CD8-positive, alpha-beta memory T cell (primary cell): ENCODE data around the gene ST6GALNAC3. TPM values are rescaled to one million over a fixed set of nuclear protein-coding genes. Genes with fewer than 3 reads are reported as not detected.

Experiments used
- CTCF ChIA-PET: fragments of 350-600 bp; sonication (Branson Sonifier 250); formaldehyde crosslinking; loops from one replicate; lab custom pipeline; 2021; ENCODE audit warnings: antibody characterized with exemption; lab: Charles Lee
- POLR2A ChIA-PET: fragments of 350-600 bp; sonication (Branson Sonifier 250); formaldehyde crosslinking; loops from one replicate; lab custom pipeline; 2021; ENCODE audit warnings: antibody characterized with exemption; lab: Charles Lee
- DNase-seq, 5 donors: peaks; one replicate each; pipeline versions ENCODE4 v3.0.0 to v3.0.0-alpha.2; 2020 to 2022; ENCODE audit warnings: mixed read lengths in 1 of 5
- H3K27ac ChIP-seq: one replicate; pipeline ENCODE4 v1.7.0; 2013; ENCODE audit warnings: low read depth, mild to moderate bottlenecking, low read length, moderate library complexity
- H3K27me3 ChIP-seq: 2 replicates; pipeline ENCODE4 v1.7.0; 2013; ENCODE audit warnings: low read length, mild to moderate bottlenecking; ENCODE audit not compliant: insufficient read depth, poor library complexity, severe bottlenecking
- H3K36me3 ChIP-seq: 2 replicates; pipeline ENCODE4 v1.7.0; 2013; ENCODE audit warnings: mild to moderate bottlenecking, low read length, moderate library complexity; ENCODE audit not compliant: insufficient read depth
- H3K4me1 ChIP-seq: 2 replicates; pipeline ENCODE4 v1.7.0; 2013; ENCODE audit warnings: mild to moderate bottlenecking, low read length, moderate library complexity; ENCODE audit not compliant: insufficient read depth
- H3K4me3 ChIP-seq: 2 replicates; pipeline ENCODE4 v1.7.0; 2013; ENCODE audit warnings: mild to moderate bottlenecking, low read length
- H3K9me3 ChIP-seq: 2 replicates; pipeline ENCODE4 v1.7.0; 2013; ENCODE audit warnings: mild to moderate bottlenecking, low read length
- H3K27ac Mint-ChIP-seq, 8 donors: one replicate each; pipeline ENCODE4 v1.8.0; 2020 to 2021; ENCODE audit warnings: mixed read lengths in 8 of 8, mild to moderate bottlenecking in 6 of 8, inconsistent platforms in 3 of 8, moderate library complexity in 3 of 8
- H3K27me3 Mint-ChIP-seq, 2 donors: one replicate each; pipeline ENCODE4 v1.8.0; 2020 to 2021; ENCODE audit warnings: mixed read lengths in 2 of 2, mild to moderate bottlenecking in 1 of 2, moderate library complexity in 1 of 2
- H3K36me3 Mint-ChIP-seq, 3 donors: one replicate each; pipeline ENCODE4 v1.8.0; 2020 to 2021; ENCODE audit warnings: mixed read lengths in 3 of 3, inconsistent platforms in 1 of 3, mild to moderate bottlenecking in 1 of 3
- H3K4me1 Mint-ChIP-seq, 3 donors: one replicate each; pipeline ENCODE4 v1.8.0; 2020 to 2021; ENCODE audit warnings: mixed read lengths in 3 of 3, inconsistent platforms in 1 of 3, mild to moderate bottlenecking in 1 of 3
- H3K4me3 Mint-ChIP-seq, 7 donors: one replicate each; pipeline ENCODE4 v1.8.0; 2020 to 2021; ENCODE audit warnings: mixed read lengths in 7 of 7, mild to moderate bottlenecking in 6 of 7, moderate library complexity in 4 of 7, inconsistent platforms in 2 of 7
- H3K9me3 Mint-ChIP-seq, 5 donors: one replicate each; pipeline ENCODE4 v1.8.0; 2020 to 2022; ENCODE audit warnings: mixed read lengths in 5 of 5, mild to moderate bottlenecking in 3 of 5, moderate library complexity in 2 of 5, inconsistent platforms in 1 of 5
- polyA plus RNA-seq: library from polyadenylated mRNA; unstranded; fragments of 300-500 nt; fragmentation: Illumina TruSeq; gene quantifications from one replicate; pipeline ENCODE4 v1.2.3, GENCODE V29; 2021
- total RNA-seq, 2 experiments: library from RNA; stranded (reverse); gene quantifications; one replicate each; pipeline ENCODE4 v1.2.3, GENCODE V29; 2021

Gene ST6GALNAC3
- total RNA-seq (under 1 TPM in 1 of 2 experiments, not detected in 1; 0.33 TPM), polyA plus RNA-seq (1.8 TPM)

DNA sequence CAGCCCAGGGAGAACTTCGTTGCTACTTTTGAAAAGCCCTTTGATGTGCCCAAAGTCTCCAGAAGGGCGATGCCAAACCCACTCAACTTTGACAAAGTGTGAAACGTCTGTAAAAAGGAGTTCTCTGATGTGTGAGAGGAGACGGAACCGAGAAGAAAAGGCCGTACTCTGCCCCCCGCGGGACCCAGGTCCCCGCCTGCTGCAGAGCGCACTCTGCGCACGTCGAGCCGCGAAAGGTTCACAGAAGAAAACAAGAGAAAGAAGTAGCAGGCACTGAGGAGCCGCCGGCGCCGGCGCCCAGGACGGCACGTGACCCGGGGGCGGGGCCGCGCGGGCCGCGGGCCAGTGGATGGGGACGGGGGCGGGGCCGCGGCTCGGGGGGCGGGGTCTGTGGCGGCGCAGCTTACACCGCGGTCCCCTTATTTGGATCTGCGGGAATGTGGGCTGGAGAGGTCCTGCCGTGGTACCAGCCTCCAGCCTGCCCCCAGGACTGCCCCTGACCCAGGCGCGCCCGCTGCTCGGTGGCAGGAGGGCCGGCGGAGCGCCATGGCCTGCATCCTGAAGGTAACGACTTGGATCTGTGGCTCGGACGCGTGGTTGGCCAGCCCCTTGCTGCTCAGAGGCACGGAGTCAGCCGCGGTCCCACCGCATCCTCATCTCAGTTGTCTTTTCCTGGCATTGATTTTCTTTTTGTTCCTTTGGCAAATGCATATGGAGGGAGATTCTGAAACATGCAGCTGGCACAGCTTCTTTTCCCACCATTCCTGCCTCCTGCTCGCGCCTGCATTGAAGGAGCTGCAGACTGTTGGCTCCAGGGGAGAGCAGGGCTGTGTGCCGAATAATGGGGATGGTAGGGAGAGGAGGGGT, at the start of gene ST6GALNAC3:
Gene ST6GALNAC3 (plus strand): TSS at position 426 of the 867 bp plus-strand sequence.
- H3K9me3 Mint-ChIP-seq, result peaks cover 0 to 2% (median 0%) of the 10 kb centered on the region in 5 donors
- no peaks in the 10 kb centered on the region for H3K36me3 Mint-ChIP-seq
- H3K27me3 ChIP-seq, result no peaks in the 10 kb centered on the region
- peak within 1 kb of the TSS; percentile 72 for H3K4me3 ChIP-seq
- H3K27ac Mint-ChIP-seq, result peak within 1 kb of the TSS in 5 of 8 donors; percentile 33 to 85 (median 58)
- peaks cover 4 to 11% of the 10 kb centered on the region in 2 donors for H3K27me3 Mint-ChIP-seq
- no peaks in the 10 kb centered on the region for H3K36me3 ChIP-seq
- H3K4me1 ChIP-seq, result peaks cover 8% of the 10 kb centered on the region
- peak; percentile 39 to 81 (median 67) for DNase-seq
- H3K4me3 Mint-ChIP-seq, result peak within 1 kb of the TSS; percentile 82 to 95 (median 84)
- H3K9me3 ChIP-seq, result no peaks in the 10 kb centered on the region
- H3K27ac ChIP-seq, result no peak within 1 kb of the TSS
- peaks cover 9 to 25% (median 22%) of the 10 kb centered on the region in 3 donors for H3K4me1 Mint-ChIP-seq
- CTCF ChIA-PET, result no interaction called here
- POLR2A ChIA-PET, result no interaction called here

DNA sequence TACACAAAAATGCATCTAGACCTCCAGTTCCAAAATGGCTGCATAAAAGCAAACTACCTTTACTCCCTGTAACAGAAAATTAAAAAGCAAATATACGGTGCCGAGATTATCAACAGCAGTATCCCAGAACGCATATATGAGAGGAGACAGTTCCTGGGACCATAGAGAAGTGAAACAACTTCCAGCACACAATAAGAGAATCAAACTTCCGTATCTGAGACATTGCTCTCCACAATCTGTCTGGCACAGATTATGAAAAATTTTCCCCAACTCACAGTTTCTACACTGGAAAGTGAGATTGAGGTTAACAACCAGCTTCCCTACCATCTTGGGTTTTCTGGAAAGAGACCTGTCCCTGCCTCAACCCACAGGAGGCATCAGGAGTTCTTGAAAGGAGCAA, 47.2 kb upstream of the ST6GALNAC3 start:
- no peaks in the 10 kb centered on the region for H3K36me3 ChIP-seq
- no peaks in the 10 kb centered on the region for H3K27me3 ChIP-seq
- Mint-ChIP-seq H3K27me3 (peaks cover 5 to 6% of the 10 kb centered on the region in 2 donors), H3K9me3 (no peaks in the 10 kb centered on the region), H3K4me3 (no peak overlapping the region), H3K4me1 (peaks cover 0 to 14% (median 3%) of the 10 kb centered on the region in 3 donors), H3K36me3 (no peaks in the 10 kb centered on the region), H3K27ac (no peak overlapping the region)
- ChIA-PET CTCF (no interaction called here), POLR2A (no interaction called here)
- H3K4me1 ChIP-seq, result no peaks in the 10 kb centered on the region
- DNase-seq, result no peak
- H3K27ac ChIP-seq, result no peak overlapping the region
- H3K4me3 ChIP-seq, result no peak overlapping the region
- no peaks in the 10 kb centered on the region for H3K9me3 ChIP-seq

DNA sequence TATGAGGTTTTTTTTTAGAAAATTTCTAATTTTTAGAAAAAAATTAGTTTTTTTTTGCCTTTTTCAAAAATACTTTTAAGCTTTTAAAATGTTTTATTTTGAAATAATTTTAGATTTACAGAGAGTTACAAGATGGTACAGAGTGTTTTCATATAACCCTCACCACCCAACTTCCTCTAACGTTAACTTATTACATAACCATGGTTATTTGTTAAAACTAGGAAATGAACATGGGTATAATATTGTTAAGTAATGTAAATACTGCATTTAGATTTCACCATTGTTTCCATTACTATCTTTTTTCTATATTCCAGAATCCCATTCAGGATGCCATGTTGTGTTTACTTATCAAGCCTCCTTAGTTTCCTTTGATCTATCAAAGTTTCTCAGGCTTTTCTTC, 45.2 kb upstream of the ST6GALNAC3 start:
- CTCF ChIA-PET, result no interaction called here
- Mint-ChIP-seq H3K9me3 (peaks cover 0 to 1% (median 0%) of the 10 kb centered on the region in 5 donors), H3K27ac (no peak overlapping the region), H3K27me3 (peaks cover 5 to 6% of the 10 kb centered on the region in 2 donors), H3K36me3 (no peaks in the 10 kb centered on the region), H3K4me1 (peaks cover 0 to 3% (median 0%) of the 10 kb centered on the region in 3 donors), H3K4me3 (no peak overlapping the region)
- Histone ChIP-seq H3K27ac (no peak overlapping the region), H3K27me3 (no peaks in the 10 kb centered on the region), H3K9me3 (no peaks in the 10 kb centered on the region), H3K36me3 (no peaks in the 10 kb centered on the region), H3K4me3 (no peak overlapping the region), H3K4me1 (no peaks in the 10 kb centered on the region)
- no peak for DNase-seq
- POLR2A ChIA-PET, result no interaction called here

DNA sequence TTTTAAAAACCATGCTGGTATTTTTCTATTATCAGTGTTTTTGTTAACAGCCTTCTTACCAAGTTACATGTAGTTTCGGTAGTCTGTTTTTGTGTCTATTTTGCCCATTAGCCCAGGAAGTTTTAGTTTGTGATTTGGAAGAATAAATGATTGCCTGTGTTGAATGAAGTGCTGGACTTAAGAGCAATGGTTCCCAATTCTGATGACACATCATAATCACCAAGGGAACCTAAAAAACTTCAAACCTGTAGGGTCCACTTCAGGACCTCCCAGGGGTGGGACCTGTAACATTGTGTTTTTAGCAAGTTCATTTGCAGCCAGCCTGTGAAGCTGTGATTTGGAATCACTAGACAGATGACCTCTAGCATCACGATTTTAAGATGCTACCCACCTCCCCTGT, 43.0 kb upstream of the ST6GALNAC3 start:
- no peak for DNase-seq
- Histone ChIP-seq H3K27ac (no peak overlapping the region), H3K9me3 (no peaks in the 10 kb centered on the region), H3K4me1 (no peaks in the 10 kb centered on the region), H3K36me3 (no peaks in the 10 kb centered on the region), H3K27me3 (no peaks in the 10 kb centered on the region), H3K4me3 (no peak overlapping the region)
- Mint-ChIP-seq H3K36me3 (no peaks in the 10 kb centered on the region), H3K4me1 (no peaks in the 10 kb centered on the region), H3K27ac (no peak overlapping the region), H3K4me3 (no peak overlapping the region), H3K27me3 (peaks cover 1 to 4% of the 10 kb centered on the region in 2 donors), H3K9me3 (peaks cover 0 to 1% (median 0%) of the 10 kb centered on the region in 5 donors)
- ChIA-PET POLR2A (no interaction called here), CTCF (no interaction called here)

DNA sequence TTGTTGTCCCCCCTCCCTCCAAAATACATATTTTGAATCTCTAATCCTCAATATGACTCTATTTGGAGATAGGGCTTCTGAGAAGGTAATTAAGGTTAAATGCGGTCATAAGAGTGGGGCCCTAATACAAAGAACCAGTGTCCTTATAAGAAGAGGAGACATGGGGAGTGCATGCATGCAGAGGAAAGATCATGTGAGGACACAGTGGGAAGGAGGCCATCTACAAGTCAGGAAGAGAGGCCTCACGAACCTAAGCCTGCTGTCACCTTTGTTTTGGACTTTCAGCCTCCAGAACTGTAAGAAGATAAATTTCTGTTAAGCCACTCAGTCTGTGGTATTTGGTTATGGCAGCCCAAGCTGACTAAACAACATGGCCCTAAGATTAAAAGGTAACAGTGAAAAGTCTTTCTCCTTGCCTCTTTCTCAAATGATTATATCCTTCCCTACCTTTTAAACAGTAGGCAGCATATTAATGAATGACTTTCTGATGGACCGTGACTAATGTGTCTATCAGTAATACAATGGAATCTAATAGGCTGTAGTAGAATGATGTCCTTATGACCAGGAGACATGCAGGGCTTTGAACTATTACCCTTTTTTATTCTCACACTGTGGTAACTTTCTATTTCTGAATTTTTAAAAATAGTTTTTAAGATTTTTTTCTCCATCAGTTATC, 40.6 kb upstream of the ST6GALNAC3 start:
- ChIA-PET CTCF (interaction anchor here (1.2 kb wide), 1 partner anchor 10 kb away, joined by 3 read pairs; no protein-coding TSS in a partner anchor), POLR2A (no interaction called here)
- no peak overlapping the region for H3K4me3 ChIP-seq
- Mint-ChIP-seq H3K4me1 (no peaks in the 10 kb centered on the region), H3K36me3 (no peaks in the 10 kb centered on the region), H3K27ac (no peak overlapping the region), H3K4me3 (no peak overlapping the region), H3K27me3 (peaks cover 1 to 3% of the 10 kb centered on the region in 2 donors), H3K9me3 (peaks cover 0 to 1% (median 0%) of the 10 kb centered on the region in 5 donors)
- H3K36me3 ChIP-seq, result no peaks in the 10 kb centered on the region
- H3K27me3 ChIP-seq, result no peaks in the 10 kb centered on the region
- no peak overlapping the region for H3K27ac ChIP-seq
- H3K4me1 ChIP-seq, result no peaks in the 10 kb centered on the region
- no peaks in the 10 kb centered on the region for H3K9me3 ChIP-seq
- no peak for DNase-seq

DNA sequence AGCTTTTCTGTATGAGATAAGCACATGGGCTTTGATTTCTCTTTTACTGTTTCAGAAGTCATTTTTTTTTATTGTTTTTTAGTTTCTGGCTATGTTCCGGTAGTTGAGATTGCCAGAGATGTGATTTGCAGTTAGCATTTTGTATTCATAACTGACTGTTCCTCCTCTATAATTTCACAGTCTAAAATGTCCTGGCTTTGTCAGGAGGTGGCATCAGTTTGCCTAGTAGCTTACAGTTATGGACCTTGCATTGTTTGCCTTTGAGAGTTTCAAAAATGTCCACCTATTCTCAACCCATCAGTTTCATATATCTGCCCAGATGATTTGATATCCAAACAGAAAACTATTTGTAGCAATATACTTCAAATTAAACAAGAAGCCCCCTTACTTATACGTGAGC, 39.5 kb upstream of the ST6GALNAC3 start:
- no peaks in the 10 kb centered on the region for H3K4me1 Mint-ChIP-seq
- Histone ChIP-seq H3K36me3 (no peaks in the 10 kb centered on the region), H3K4me3 (no peak overlapping the region), H3K9me3 (no peaks in the 10 kb centered on the region), H3K27me3 (no peaks in the 10 kb centered on the region), H3K4me1 (no peaks in the 10 kb centered on the region), H3K27ac (no peak overlapping the region)
- no peak overlapping the region for H3K27ac Mint-ChIP-seq
- H3K4me3 Mint-ChIP-seq, result no peak overlapping the region
- peaks cover 3 to 5% of the 10 kb centered on the region in 2 donors for H3K27me3 Mint-ChIP-seq
- no peaks in the 10 kb centered on the region for H3K36me3 Mint-ChIP-seq
- peaks cover 0 to 1% (median 0%) of the 10 kb centered on the region in 5 donors for H3K9me3 Mint-ChIP-seq
- ChIA-PET POLR2A (no interaction called here), CTCF (no interaction called here)
- no peak for DNase-seq

DNA sequence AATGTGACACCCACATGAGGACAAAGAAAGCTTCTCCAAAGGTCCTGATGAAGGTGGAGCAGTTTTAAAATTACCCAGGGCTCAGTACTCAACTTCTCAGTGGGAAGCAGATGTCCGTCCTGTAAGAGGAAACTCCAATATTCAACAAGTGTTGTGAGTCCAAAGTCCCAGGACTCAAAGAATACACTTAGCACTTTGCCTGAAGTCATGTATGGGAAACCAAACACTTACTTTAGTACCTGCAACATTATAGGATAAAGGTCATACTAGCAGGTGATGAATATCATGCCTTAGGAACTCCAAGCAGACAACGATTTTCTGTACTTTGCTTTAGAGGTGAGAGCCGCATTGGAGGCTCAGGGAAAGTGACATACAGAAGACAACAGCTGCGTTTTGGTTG, 37.2 kb upstream of the ST6GALNAC3 start:
- no peaks in the 10 kb centered on the region for H3K36me3 ChIP-seq
- no peak for DNase-seq
- POLR2A ChIA-PET, result no interaction called here
- no peak overlapping the region for H3K27ac ChIP-seq
- Mint-ChIP-seq H3K4me3 (no peak overlapping the region), H3K27ac (no peak overlapping the region), H3K9me3 (peaks cover 0 to 1% (median 0%) of the 10 kb centered on the region in 5 donors), H3K27me3 (peaks cover 5 to 19% of the 10 kb centered on the region in 2 donors), H3K4me1 (no peaks in the 10 kb centered on the region), H3K36me3 (no peaks in the 10 kb centered on the region)
- no peaks in the 10 kb centered on the region for H3K4me1 ChIP-seq
- no peaks in the 10 kb centered on the region for H3K27me3 ChIP-seq
- H3K9me3 ChIP-seq, result no peaks in the 10 kb centered on the region
- no peak overlapping the region for H3K4me3 ChIP-seq
- CTCF ChIA-PET, result no interaction called here
